K562 (cell line): ENCODE data around the gene PIF1. TPM values are rescaled to one million over a fixed set of nuclear protein-coding genes. Genes with fewer than 3 reads are reported as not detected.

Experiments used
- BMI1 ChIP-seq: fragments of 150-350 bp; IDR thresholded peaks from 2 replicates; pipeline ENCODE4 v1.6.1; 2014; ENCODE audit warnings: low read length
- CBX2 ChIP-seq: fragments of 200-600 bp; sonication (generic); IDR thresholded peaks from one replicate; pipeline ENCODE4 v1.6.1; 2012; ENCODE audit warnings: mild to moderate bottlenecking, low read length, inconsistent platforms; ENCODE audit not compliant: insufficient read depth, poor library complexity, severe bottlenecking
- CCAR2 ChIP-seq: fragments of 200-400 bp; formaldehyde crosslinking; IDR thresholded peaks from 2 replicates; pipeline ENCODE4 v1.6.1; 2017; ENCODE audit warnings: mild to moderate bottlenecking, low read depth, low read length
- CEBPG ChIP-seq, 3 experiments: fragments of 200-800 bp in 1 of 3; sonication (Bioruptor generic) in 1 of 3; sonication (generic) in 1 of 3; formaldehyde crosslinking in 1 of 3; IDR thresholded peaks in 2 of 3; conservative IDR thresholded peaks in 1 of 3; 2 replicates each; pipeline versions ENCODE4 v1.6.1 to v1.8.0; 2016 to 2022; ENCODE audit warnings: missing compliant biosample characterization in 2 of 3, missing genetic modification characterization in 2 of 3, mild to moderate bottlenecking in 1 of 3, missing genetic modification reagents in 1 of 3
- CHD4 ChIP-seq: fragments of 200-600 bp; sonication (generic); IDR thresholded peaks from 3 replicates; pipeline ENCODE4 v1.6.1; 2012; ENCODE audit warnings: low read depth, mild to moderate bottlenecking, mixed read lengths, low read length, inconsistent platforms; ENCODE audit not compliant: insufficient read depth, insufficient replicate concordance, poor library complexity, severe bottlenecking
- DDX20 ChIP-seq: fragments of 450-650 bp; IDR thresholded peaks from 2 replicates; pipeline ENCODE4 v1.6.1; 2016; ENCODE audit warnings: missing genetic modification characterization, low read depth, mild to moderate bottlenecking, missing compliant biosample characterization, moderate library complexity
- DPF2 ChIP-seq: fragments of 450-650 bp; IDR thresholded peaks from 2 replicates; pipeline ENCODE4 v1.6.1; 2016
- ESRRA ChIP-seq: fragments of 450-650 bp; IDR thresholded peaks from 2 replicates; pipeline ENCODE4 v1.6.1; 2014; ENCODE audit warnings: low read depth, mild to moderate bottlenecking, moderate library complexity, borderline replicate concordance
- GABPB1 ChIP-seq: sonication (generic); formaldehyde crosslinking; IDR thresholded peaks from 2 replicates; pipeline ENCODE4 v1.8.0; 2022; ENCODE audit warnings: mild to moderate bottlenecking, missing genetic modification reagents
- HDAC2 ChIP-seq: fragments of 450-650 bp; IDR thresholded peaks from 2 replicates; pipeline ENCODE4 v1.6.1; 2016; ENCODE audit warnings: mild to moderate bottlenecking
- MBD2 ChIP-seq: sonication (generic); IDR thresholded peaks from 2 replicates; pipeline ENCODE4 v1.6.1; 2016; ENCODE audit warnings: low read depth, borderline replicate concordance
- MEF2A ChIP-seq: IDR thresholded peaks from 2 replicates; pipeline ENCODE4 v1.6.1; 2011; ENCODE audit warnings: low read depth, mild to moderate bottlenecking, low read length, moderate library complexity; ENCODE audit not compliant: control insufficient read depth
- MTA1 ChIP-seq: fragments of 450-650 bp; IDR thresholded peaks from 2 replicates; pipeline ENCODE4 v1.6.1; 2017; ENCODE audit warnings: borderline replicate concordance
- NFIC ChIP-seq: fragments of 450-650 bp; IDR thresholded peaks from 2 replicates; pipeline ENCODE4 v1.6.1; 2017; ENCODE audit warnings: mild to moderate bottlenecking, inconsistent platforms
- NFXL1 ChIP-seq: fragments of 450-650 bp; formaldehyde crosslinking; IDR thresholded peaks from 2 replicates; pipeline ENCODE4 v1.4.0; 2021; ENCODE audit warnings: mild to moderate bottlenecking
- PHB2 ChIP-seq: fragments of 450-650 bp; IDR thresholded peaks from 2 replicates; pipeline ENCODE4 v1.6.1; 2017; ENCODE audit warnings: low read depth
- PRMT5 ChIP-seq: sonication (generic); formaldehyde crosslinking; IDR thresholded peaks from 2 replicates; pipeline ENCODE4 v1.5.0; 2020; ENCODE audit warnings: missing genetic modification reagents
- PYGO2 ChIP-seq: fragments of 450-650 bp; IDR thresholded peaks from 2 replicates; pipeline ENCODE4 v1.6.1; 2016; ENCODE audit warnings: mild to moderate bottlenecking, missing genetic modification characterization, moderate library complexity, missing compliant biosample characterization
- RBM17 ChIP-seq: fragments of 200-400 bp; formaldehyde crosslinking; IDR thresholded peaks from 2 replicates; pipeline ENCODE4 v1.6.1; 2017; ENCODE audit warnings: low read depth, mild to moderate bottlenecking, low read length, borderline replicate concordance
- RCOR1 ChIP-seq, 2 experiments: IDR thresholded peaks; 2 replicates each; pipeline ENCODE4 v1.6.1; 2012; ENCODE audit warnings: low read depth in 2 of 2, low read length in 2 of 2, borderline replicate concordance in 1 of 2, improper control_type of control experiment in 1 of 2
- SRSF1 ChIP-seq: fragments of 200-400 bp; formaldehyde crosslinking; IDR thresholded peaks from 2 replicates; pipeline ENCODE4 v1.6.1; 2017; ENCODE audit warnings: mild to moderate bottlenecking, low read depth, low read length, moderate library complexity
- STAT5B ChIP-seq: fragments of 250-450 bp; sonication (Bioruptor Pico); IDR thresholded peaks from 2 replicates; pipeline ENCODE4 v1.8.0; 2021; ENCODE audit warnings: mild to moderate bottlenecking, inconsistent platforms
- THRAP3 ChIP-seq: fragments of 450-650 bp; IDR thresholded peaks from 2 replicates; pipeline ENCODE4 v1.6.1; 2016; ENCODE audit warnings: mild to moderate bottlenecking, inconsistent platforms, borderline replicate concordance
- ZEB2 ChIP-seq: fragments of 450-650 bp; IDR thresholded peaks from 2 replicates; pipeline ENCODE4 v1.6.1; 2016
- ZKSCAN8 ChIP-seq: fragments of 200-800 bp; sonication (Bioruptor generic); IDR thresholded peaks from 2 replicates; pipeline ENCODE4 v1.6.1; 2016; ENCODE audit warnings: missing genetic modification characterization, missing compliant biosample characterization
- ZNF217 ChIP-seq: sonication (generic); formaldehyde crosslinking; IDR thresholded peaks from 2 replicates; pipeline ENCODE4 v1.8.0; 2022; ENCODE audit warnings: mild to moderate bottlenecking, missing genetic modification reagents
- ZNF384 ChIP-seq: IDR thresholded peaks from 2 replicates; pipeline ENCODE4 v1.6.1; 2012; ENCODE audit warnings: low read depth, low read length, improper control_type of control experiment
- ZNF436 ChIP-seq: fragments of 250-450, 450-650 bp; sonication (Bioruptor Pico); formaldehyde crosslinking; IDR thresholded peaks from 2 replicates; pipeline ENCODE4 v1.7.0; 2020; ENCODE audit warnings: mild to moderate bottlenecking
- ZNF444 ChIP-seq: fragments of 250-450 bp; sonication (Bioruptor Pico); IDR thresholded peaks from 2 replicates; pipeline ENCODE4 v1.4.0; 2020; ENCODE audit warnings: mild to moderate bottlenecking, moderate library complexity
- polyA plus RNA-seq, 8 experiments: library from polyadenylated mRNA; depleted of rRNA in 4 of 8; stranded (reverse) in 5 of 8; unstranded in 3 of 8; fragments of >200 nt; fragmentation: Nextera tagmentation in 2 of 8; fragmentation: Illumina TruSeq in 1 of 8; extraction: Ambion mirVana in 2 of 8; extraction: Trizol in 1 of 8; gene quantifications; 2 replicates each; pipeline versions ENCODE4 v1.2.1 to v1.2.3, GENCODE V29; 2011 to 2014; ENCODE audit warnings: inconsistent platforms in 1 of 8, missing spikeins in 1 of 8
- total RNA-seq, 7 experiments: library from RNA; depleted of rRNA in 6 of 7; stranded (reverse); fragments of >200 nt in 6 of 7; fragmentation: Illumina TruSeq in 2 of 7; extraction: Trizol in 2 of 7; gene quantifications; 2 replicates each; pipeline versions ENCODE4 v1.2.1 to v1.2.3, GENCODE V29; 2011 to 2021; ENCODE audit warnings: low replicate concordance in 1 of 7
- TF ChIP-seq, protein P1 (sequence below): fragments of 450-650 bp; IDR thresholded peaks from one replicate; pipeline ENCODE4 v1.6.1; 2018; ENCODE audit warnings: mild to moderate bottlenecking, moderate library complexity; ENCODE audit not compliant: partially characterized antibody
- TF ChIP-seq, protein P2 (sequence below), 2 experiments: fragments of 450-650 bp; IDR thresholded peaks; 2 replicates each; pipeline ENCODE4 v1.6.1; 2016

PIF1 gene
- total and polyA plus RNA-seq, 9 of the 15 experiments (the other 6 are each of a cell fraction or from before 2014, with no cell fraction given): 1.1 to 37.9 (median 11.5) TPM

DNA sequence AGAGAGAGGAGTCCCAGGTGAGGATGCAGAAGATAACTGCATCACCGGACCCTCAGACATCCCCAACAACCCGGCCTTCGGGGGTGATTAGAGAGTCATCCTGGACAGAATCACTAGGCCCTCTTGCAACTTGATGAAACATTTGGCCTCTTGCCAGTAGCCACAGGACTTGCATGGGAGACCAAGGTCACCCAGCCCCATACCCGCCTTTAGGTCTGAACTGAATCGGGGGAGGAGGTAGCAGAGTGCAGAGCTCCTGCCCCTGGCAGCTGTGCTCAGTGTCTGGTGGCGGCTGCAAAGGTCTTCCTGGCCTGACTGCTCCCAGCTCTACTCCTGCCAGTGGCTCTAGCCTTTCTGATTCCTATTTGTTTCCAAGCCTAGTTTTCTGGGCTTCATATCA is 12.4 kb downstream of the PIF1 start (continued):
- no peak for TF ChIP-seq PYGO2 (tag)
- peak; percentile 97 for TF ChIP-seq NFIC
- no peak for TF ChIP-seq STAT5B (CRISPR knock-in tag)
- TF ChIP-seq ZNF217 (CRISPR knock-in tag): no peak
- TF ChIP-seq RBM17: no peak
- TF ChIP-seq MBD2: no peak
- peak; percentile 46; the same call in 1 of the 2 replicates for TF ChIP-seq ZEB2
- peak in 1 of 2 experiments; percentile 46; a peak in 1 of 4 replicates for TF ChIP-seq RCOR1 (IDR thresholded peaks at IDR 0.05; ENCODE audit: borderline replicate concordance in 1 of 2, low read depth in 2 of 2, low read length in 2 of 2)
- no peak for TF ChIP-seq DPF2
- TF ChIP-seq ZKSCAN8 (CRISPR knock-in tag): no peak
- TF ChIP-seq CEBPG (CRISPR knock-in tag; IDR thresholded peaks at IDR 0.05): peak; percentile 78
- no peak for TF ChIP-seq CEBPG (tag; conservative IDR thresholded peaks at IDR 0.05 in 1 of 2, IDR thresholded peaks at IDR 0.05 in 1 of 2)
- no peak for TF ChIP-seq DDX20 (tag)
- TF ChIP-seq PHB2: no peak
- no peak for TF ChIP-seq THRAP3
- TF ChIP-seq, protein P1, sequence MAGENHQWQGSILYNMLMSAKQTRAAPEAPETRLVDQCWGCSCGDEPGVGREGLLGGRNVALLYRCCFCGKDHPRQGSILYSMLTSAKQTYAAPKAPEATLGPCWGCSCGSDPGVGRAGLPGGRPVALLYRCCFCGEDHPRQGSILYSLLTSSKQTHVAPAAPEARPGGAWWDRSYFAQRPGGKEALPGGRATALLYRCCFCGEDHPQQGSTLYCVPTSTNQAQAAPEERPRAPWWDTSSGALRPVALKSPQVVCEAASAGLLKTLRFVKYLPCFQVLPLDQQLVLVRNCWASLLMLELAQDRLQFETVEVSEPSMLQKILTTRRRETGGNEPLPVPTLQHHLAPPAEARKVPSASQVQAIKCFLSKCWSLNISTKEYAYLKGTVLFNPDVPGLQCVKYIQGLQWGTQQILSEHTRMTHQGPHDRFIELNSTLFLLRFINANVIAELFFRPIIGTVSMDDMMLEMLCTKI: no peak
- TF ChIP-seq CCAR2: no peak
- TF ChIP-seq PRMT5: no peak
- TF ChIP-seq CBX2: no peak
- no peak for TF ChIP-seq ZNF384
- no peak for TF ChIP-seq SRSF1
- TF ChIP-seq CHD4: no peak
- no peak for TF ChIP-seq HDAC2
- TF ChIP-seq ZNF444: no peak
- no peak for TF ChIP-seq MEF2A
- TF ChIP-seq MTA1: no peak
- no peak for TF ChIP-seq BMI1
- TF ChIP-seq ZNF436 (CRISPR knock-in tag): no peak
- no peak for TF ChIP-seq GABPB1 (CRISPR knock-in tag)
- no peak for TF ChIP-seq NFXL1 (CRISPR knock-in tag)
- TF ChIP-seq, protein P2, sequence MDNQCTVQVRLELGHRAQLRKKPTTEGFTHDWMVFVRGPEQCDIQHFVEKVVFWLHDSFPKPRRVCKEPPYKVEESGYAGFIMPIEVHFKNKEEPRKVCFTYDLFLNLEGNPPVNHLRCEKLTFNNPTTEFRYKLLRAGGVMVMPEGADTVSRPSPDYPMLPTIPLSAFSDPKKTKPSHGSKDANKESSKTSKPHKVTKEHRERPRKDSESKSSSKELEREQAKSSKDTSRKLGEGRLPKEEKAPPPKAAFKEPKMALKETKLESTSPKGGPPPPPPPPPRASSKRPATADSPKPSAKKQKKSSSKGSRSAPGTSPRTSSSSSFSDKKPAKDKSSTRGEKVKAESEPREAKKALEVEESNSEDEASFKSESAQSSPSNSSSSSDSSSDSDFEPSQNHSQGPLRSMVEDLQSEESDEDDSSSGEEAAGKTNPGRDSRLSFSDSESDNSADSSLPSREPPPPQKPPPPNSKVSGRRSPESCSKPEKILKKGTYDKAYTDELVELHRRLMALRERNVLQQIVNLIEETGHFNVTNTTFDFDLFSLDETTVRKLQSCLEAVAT (IDR thresholded peaks at IDR 0.05): no peak
- TF ChIP-seq ESRRA: peak; percentile 83
